GM21529 (cell line): ENCODE results near the gene DICER1.
"Not testable (repeated sequence)": the region's sequence is repeated elsewhere in the genome, so short reads cannot be mapped to it uniquely, and the experiment has no call there.

Experiments
- ATAC-seq: cut with Tn5 transposase; IDR thresholded peaks from one replicate; pipeline ENCODE4 v1.9.1; 2021; ENCODE audit not compliant: unreplicated experiment

Gene DICER1

DNA sequence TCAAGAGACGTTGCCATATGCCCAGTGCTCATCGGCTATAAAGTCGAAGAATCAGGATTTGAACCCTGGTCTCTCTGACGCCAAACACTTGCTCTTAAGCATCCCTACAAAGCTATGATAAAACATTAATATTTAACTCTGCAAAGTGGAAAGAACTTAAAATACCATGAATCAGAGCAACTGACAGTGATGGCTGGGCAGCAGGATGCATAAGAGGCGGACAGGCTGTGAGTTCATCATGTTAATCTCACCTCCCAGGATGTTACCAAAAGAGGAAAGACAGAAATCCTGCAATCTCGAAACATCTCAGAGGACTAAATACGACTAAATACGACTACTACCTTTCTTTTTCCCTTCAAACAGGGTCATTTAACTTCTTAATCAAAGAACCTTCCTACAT lies 5.8 kb downstream of the DICER1 start:
- ATAC-seq: no peak

DNA sequence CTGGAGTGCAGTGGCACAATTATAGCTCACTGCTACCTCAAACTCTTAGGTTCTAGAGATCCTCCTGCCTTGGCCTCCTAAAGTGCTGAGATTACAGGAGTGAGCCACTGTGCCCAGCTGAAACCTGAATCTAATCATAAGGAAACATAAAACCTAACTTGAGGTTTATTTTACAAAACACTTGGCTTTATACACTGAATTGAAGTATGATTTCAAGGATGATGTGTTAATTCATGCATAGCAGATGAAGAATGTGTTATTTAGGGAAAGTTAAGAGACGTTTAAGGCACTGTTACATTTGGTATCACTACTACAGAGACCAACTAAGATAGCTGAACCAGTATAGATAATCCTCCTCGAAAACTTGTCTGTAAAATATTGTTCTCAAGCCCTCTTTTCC lies 6.4 kb downstream of the DICER1 start:
- ATAC-seq: no peak

- ATAC-seq: no peak
Observed at GRCh38 chr14:95149441-95149840, 7.9 kb downstream of the DICER1 start.

DNA sequence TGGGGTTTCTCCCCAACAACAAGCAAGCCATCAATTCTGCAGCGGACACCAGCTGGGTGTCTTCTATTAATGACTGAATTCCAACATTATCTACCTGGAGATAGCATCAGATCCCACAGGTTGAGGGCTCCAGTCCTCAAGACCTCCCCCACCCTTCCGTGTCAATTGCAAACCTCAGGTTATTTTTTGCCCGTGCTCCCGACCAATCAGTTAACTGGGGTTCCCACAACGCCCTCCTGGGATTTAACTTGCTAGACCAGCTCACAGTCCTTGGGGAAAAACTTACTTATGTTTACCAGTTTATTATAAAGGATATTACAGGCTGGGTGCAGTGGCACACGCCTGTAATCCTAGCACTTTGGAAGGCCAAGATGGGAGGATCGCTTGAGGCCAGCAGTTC lies 9.7 kb downstream of the DICER1 start:
- no peak for ATAC-seq

- no peak for ATAC-seq
Observed at GRCh38 chr14:95146079-95146771, 11.1 kb downstream of the DICER1 start.

DNA sequence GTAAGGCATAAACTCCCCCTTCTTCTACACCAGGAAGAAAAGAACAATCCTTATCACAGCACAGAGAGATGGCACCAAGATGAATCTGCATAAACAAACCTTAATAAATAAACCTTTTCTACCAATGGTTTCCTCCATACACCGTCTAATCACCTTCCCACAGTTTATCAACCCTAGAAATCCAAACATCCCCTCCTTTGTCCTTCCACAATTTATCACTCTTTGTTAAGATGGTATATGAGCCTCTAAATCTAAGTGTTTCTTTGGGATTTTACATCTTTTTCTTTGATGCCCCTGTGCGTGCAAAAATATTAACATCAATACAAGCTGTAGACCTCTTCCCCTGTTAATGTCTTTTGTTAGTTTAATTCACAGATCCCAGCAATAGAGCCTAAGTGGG lies 12.5 kb downstream of the DICER1 start:
- ATAC-seq: no peak

GRCh38 chr14:95143808-95144620 lies 13.3 kb downstream of the DICER1 start:
- peak; percentile 52 for ATAC-seq

DNA sequence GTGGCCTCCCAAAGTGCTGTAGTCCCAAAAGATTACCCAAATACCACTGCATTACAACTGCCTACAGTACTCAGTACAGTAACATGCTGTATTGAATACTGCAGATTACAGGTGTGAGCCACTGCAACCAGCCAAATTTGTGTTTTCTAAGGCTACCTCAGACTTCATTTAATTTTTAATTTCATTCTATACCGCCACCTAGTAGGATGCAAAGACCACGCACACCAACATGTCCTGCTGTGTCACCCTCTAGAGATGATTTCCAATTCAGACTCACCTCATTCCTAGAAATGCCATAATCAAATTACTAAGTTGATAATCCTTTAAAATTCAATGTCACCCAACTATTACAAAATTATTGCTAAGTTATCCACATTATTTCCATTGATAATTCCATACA lies 15.1 kb downstream of the DICER1 start:
- no peak for ATAC-seq

GRCh38 chr14:95141684-95142083 lies 15.6 kb downstream of the DICER1 start:
- ATAC-seq: no peak

- ATAC-seq: no peak
Observed at GRCh38 chr14:95140060-95140858, 17.1 kb downstream of the DICER1 start.

DNA sequence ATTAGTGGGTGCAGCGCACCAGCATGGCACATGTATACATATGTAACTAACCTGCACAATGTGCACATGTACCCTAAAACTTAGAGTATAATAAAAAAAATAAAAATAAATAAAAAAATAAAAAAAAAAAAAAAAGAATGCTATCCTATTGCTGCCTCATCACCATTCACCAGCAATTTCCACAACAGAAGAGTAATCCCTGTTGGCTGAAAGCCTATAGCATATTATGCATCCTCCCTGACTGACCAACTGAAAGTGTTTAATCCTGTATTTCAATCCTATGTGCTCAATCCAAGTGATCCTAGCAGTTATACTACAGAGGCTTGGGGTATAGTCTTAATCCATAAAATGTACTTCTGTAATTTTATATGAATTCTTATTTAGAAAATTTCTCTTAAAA lies 18.5 kb downstream of the DICER1 start:
- no peak for ATAC-seq

DNA sequence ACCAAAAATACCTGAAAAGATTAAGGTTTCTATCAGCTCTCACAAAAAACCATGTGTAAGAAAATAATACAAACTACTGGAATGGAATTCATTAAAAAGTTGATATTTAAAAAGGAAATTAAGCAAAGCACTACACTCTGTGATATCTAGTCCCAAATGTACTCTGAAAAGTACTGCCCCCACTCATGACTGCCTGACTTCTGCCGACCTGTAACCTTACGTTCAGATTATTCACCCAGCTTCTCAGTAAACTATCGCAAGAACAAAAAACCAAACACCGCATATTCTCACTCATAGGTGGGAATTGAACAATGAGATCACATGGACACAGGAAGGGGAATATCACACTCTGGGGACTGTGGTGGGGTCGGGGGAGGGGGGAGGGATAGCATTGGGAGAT lies 18.9 kb downstream of the DICER1 start:
- not testable (repeated sequence) for ATAC-seq

- no peak for ATAC-seq
Observed at GRCh38 chr14:95137804-95138167, 19.5 kb downstream of the DICER1 start.

GRCh38 chr14:95137164-95137803 lies 20.0 kb downstream of the DICER1 start:
- ATAC-seq: no peak

- ATAC-seq: no peak
Observed at GRCh38 chr14:95136631-95137030, 20.7 kb downstream of the DICER1 start.

- ATAC-seq: no peak
Observed at GRCh38 chr14:95134304-95134933, 22.9 kb downstream of the DICER1 start.

DNA sequence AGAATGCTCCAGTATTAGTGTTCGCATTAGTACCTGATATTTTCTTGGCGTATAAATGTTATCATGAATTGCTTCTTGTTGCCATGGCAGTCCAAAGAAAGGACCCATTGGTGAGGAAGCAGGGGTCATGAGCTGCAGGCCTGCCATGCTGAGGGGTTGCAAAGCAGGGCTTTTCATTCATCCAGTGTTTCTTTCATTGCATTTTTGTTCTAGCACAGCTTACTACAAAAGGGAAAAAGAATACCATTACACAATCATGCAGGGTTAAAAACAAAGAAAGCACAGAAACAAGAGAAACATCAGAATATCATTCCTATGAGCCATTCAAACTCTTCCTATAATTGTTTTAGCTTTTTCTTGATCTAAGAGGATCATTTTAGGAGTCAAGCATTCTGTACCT lies 24.0 kb downstream of the DICER1 start:
- ATAC-seq: no peak

DNA sequence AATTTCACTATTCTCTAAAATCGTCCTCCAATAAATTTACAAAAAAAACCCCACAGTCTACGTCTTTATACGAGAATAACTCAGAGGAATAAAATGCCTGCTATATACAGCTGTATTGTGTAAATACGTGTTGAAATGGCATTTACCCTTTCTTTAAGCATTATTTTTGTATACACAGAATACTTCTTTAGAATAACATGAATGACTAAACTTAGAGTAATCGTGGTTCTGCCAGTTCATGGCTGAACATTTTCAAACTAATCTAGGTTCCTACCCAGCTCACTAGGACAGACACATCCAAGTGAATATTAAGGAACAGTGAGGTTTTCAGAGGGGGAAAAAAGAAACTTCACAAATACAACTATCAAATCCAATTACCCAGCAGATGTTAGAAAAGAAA lies 24.6 kb downstream of the DICER1 start:
- no peak for ATAC-seq

GRCh38 chr14:95130549-95130948 lies 26.8 kb downstream of the DICER1 start:
- ATAC-seq: no peak

DNA sequence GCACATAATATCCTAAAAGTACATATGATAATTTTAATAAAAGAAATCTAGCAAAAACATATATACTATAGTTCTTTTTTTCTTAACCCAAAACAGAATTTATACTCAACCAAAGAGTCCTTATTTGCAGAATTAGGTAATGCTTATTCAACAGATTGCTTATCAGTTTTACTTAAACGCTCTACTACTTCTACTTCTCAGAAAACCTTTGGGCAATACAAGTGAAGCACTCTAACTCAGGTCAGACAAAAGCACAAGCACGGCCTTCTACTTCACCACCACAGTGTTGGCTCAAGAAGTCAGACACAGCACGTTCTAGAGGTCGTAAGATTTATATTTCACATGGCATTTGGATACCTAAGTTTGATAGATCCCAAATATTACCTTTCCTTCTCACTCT lies 29.2 kb downstream of the DICER1 start:
- ATAC-seq: no peak

- no peak for ATAC-seq
Observed at GRCh38 chr14:95127531-95127911, 29.8 kb downstream of the DICER1 start.
